ENCODE data around the gene SRP14.

Gene SRP14

DNA sequence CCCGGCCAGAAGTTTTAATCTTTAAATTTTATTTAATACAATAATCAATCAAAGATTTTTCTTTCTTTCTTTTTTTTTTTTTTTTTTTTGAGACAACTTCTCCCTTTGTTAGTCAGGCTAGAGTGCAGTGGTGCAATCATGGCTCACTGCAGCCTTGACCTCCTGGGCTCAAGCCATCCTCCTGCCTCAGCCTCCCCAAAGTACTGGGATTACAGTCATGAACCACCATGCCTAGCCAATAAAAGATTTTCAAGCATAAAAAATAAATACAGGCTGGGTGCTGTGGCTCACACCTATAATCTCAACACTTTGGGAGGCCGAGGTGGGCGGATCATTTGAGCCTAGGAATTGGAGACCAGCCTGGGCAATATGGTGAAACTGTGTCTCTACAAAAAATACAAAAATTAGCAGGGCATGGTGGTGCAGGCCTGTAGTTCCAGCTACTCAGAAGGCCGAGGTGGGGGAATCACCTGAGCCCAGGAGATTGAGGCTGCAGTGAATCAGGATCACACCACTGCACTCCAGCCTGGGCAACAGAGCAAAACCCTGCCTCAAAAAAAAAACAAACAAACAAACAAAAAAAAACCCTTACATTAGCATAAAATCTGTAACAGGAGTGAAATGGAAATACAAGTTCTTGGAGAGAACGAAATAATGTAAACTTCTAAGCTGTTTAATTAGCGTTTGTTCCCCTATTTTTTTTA, 29.1 kb upstream of the SRP14 start:
- DNase-seq (ENCODE audit: low read depth in 2 of 2) = no peak

DNA sequence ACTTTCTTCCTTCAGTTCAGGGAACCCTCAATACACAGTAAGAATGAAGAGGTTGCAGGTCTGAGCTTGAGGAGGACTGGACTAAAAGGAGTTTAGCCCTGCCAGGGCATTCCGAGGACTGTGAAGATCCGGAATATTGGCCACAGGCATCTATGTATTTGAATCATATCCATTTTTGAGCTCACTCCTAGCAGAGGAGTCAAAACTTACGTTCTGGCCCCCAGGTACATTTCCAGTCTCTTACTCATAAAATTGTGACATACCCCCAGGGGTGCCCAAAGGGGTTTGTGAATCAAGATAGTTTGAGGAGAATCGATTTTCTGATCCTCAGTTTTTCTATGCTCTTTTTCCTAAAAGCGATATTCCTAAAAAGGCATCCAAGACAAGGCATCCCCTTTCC, 27.6 kb upstream of the SRP14 start:
- no peak for DNase-seq (ENCODE audit: low read depth in 2 of 2)

DNA sequence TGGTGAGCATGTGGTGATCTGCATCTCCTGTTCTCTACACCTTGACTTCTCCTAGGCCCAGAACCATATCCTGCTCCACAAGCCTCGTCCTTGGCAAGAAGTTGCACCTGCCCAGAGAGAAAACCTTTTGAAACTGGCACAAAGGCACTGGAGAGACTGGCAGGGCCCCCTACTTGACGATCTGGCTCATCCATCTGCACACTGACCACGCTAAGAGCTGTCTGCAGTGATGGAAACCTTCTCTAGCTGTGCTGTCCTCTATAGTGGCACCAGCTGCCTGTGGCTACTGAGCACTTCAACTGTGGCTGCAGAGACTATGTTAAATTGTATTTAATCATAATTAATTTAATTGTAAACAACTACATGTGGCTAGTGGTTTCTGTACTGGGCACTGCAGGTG, 26.2 kb upstream of the SRP14 start:
- DNase-seq (ENCODE audit: low read depth in 2 of 2) = no peak

DNA sequence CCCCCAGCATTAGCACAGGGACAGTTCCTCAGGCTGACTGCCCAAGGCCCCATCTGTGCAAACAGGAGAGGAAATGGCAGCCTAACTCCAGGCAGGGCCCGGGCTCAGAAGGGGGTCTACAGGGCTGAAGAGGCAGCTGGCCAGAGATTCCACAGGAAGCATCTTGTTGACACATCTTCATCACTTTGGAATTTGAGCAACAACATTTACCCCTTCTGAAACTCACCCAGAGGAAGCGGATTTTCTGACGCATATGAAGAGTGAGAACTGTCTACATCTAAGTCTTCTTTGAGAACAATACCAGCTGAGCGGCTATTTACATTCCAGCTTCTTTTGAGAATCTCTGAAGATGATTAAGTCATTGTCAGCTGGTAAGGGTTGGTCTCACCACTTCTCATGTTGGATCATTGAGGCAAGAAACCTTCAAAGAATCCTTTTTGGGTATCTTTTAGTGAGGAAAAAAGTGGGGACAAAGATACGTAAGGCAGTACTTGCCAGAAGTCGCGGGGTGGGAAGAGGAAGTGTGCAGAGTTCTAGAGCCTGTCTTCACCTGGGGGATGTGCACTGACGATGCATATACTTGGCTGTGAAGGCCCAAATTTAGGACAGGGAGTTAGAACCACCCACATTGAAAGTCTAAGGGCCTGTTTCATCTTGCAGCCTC, 25.4 kb upstream of the SRP14 start:
- DNase-seq (ENCODE audit: low read depth in 2 of 2) = no peak

DNA sequence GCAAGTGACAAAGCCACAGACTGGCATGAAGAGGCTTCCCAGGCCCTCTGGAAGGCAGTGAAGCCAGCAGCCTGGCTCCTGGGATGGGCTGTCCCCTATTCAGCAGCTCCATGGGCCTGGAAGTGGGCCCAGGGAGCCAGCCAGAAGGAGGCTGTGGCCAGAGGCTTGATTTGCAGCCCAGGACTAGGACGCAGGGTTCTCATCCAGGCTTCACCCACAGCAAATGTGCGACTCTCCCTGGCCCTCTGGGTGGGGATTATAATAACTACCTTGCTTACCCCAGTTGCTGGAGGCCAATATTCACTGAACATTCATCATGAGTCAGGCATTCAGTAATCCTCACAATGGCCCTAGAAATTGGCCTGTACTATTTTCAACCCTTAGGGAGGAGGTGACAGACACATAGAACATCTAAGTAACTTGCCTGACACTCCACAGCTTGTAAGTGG, 24.6 kb upstream of the SRP14 start:
- DNase-seq (ENCODE audit: low read depth in 2 of 2) = no peak

DNA sequence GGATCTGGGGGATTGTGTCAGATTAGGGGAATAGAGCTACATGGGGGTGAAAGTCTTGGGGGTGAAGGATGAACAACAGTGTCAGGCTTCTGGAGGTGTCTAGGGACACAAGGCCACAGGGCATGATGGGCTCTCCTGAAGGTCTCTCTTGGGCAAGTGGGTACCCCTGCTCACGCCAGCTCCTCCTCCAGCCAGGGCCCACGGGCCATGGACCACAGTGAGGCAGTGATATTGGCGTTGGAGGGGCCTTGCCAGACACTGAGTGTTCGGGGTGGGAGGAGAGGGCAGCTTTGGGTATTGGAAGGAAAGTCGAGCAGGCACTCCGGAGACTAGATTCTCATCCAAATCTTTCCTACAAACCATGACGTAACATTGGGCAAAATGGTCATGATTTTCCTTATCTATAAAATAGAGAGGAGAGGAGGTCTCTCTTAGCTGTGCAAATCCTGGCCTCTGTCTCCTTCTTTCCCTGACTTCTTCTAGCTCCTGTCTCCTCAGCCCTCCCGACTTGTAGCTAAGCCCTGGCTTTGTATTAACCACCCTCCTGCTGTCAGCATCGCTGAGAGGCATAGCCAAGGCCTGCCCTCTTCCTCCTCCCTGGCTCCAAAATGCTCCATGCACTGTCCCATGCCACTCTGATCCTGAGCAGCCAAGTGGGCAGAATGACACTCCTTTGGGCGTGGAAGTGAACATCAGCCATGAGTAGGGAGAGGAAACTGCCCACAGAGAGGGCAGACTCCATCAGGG, 24.0 kb upstream of the SRP14 start:
- no peak for DNase-seq (ENCODE audit: low read depth in 2 of 2)

DNA sequence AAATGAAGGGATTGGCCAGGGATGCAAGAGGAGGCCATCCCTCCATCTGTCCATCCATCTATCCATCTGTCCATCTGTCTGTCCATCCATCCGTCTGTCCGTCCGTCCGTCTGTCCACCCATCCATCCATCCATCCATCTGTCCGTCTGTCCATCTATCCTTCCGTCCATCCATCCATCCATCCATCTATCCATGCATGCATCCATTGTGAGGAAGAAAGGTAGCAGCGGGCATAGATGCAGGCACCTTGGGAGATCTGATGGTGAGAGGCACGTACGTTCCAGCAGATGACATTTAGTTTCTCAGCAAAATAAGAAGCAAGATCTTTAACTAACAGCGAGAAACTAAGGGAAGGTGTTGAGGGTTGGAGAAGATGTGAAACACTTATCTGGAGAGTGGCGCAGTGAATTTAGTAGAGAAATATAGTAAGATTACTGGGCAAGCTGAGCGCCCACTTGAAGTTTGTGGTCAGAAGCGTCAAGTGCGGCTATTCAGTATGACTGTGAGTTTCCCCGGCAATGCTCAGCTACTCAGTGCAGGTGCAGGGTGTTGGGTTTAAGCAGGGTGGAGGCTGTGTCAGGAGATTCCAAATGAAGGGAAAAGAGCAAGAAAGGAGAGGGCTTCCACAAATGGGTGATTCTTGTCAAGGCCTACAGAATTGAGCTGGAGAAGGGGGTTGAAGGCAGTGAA, 22.4 kb upstream of the SRP14 start:
- DNase-seq (ENCODE audit: low read depth in 2 of 2) = no peak

DNA sequence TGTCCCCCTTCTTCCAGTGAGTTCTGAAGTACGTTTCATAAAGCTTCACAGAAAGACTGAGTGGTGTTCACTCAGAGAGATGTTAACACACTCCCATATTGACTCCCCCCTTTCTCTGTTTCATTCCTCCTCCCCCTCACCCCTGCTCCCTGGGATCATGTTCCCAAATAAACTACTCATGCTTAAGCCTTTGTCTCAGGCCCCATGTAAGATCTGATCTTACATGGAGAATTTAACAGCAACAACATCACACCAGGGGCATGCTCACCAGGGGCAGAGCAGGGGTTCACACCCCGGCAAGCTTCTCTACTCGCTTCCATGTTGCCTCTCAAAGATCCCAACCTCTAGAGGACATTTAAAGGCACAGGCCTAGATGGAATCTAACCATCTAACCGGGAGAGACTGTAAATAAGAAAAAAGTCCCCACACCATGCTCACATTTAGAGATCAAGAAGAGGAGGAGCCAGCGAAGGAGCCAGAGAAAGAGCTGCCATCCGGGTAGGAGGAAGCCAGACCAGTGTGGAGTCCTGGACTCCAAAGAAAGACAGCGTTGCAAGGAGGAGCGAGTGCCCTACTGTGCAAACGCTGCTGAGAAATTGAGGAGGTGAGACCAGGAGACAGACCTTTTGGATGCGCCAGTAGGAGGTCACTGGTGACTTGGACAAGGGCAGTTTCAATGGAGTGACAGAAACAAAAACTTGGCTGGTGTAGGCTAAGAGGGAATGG, 21.4 kb upstream of the SRP14 start:
- DNase-seq (ENCODE audit: low read depth in 2 of 2) = no peak

DNA sequence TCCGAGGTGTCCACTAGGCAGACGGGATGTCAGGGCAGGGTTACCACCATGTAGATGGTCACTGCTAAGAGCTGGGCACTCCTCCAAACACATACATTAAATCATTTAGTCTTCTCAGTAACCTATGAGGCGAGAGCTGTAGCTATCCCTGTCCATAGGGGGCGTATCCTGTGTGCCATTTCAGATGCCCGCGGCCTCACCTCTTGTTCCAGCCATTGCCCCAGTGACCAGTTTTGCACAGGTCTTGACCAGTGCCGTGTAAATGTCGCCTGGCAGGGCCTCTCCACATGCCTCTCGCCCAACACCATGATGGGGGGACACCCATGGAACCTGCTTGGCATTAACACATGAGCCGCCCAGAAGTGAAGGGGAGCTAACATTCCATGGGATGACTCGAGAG, 20.8 kb upstream of the SRP14 start:
- DNase-seq (ENCODE audit: low read depth in 2 of 2) = no peak

DNA sequence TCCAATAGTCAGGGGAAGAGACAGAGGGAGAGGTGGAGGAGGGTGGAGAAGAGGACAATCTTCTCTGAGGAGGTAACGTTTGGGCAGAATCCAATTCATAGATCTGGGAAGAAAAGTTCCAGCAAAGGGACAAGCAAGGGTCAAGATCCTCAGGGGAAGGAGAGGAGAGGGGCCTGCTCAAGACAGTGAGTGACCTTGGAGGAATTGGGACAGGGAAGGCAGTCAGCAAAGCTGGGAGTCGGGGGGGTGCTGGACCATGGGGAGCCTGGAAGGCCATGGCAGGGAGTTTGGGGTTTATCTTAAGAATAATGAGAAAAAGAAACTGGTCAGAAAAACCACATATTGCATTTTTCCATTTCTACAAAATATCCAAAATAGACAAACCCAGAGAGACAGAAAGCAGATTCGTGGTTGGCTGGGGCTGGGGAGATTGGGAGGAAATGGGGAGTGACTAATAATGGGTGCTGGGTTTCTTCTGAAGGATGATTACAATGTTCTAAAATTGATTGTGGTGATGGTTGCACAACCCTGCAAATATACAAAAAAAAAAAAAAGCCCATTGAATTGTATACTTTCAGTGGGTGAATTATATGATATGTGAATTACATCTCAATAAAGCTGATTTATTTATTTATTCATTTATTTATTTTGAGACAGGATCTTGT, 19.6 kb upstream of the SRP14 start:
- DNase-seq (ENCODE audit: low read depth in 2 of 2) = no peak

DNA sequence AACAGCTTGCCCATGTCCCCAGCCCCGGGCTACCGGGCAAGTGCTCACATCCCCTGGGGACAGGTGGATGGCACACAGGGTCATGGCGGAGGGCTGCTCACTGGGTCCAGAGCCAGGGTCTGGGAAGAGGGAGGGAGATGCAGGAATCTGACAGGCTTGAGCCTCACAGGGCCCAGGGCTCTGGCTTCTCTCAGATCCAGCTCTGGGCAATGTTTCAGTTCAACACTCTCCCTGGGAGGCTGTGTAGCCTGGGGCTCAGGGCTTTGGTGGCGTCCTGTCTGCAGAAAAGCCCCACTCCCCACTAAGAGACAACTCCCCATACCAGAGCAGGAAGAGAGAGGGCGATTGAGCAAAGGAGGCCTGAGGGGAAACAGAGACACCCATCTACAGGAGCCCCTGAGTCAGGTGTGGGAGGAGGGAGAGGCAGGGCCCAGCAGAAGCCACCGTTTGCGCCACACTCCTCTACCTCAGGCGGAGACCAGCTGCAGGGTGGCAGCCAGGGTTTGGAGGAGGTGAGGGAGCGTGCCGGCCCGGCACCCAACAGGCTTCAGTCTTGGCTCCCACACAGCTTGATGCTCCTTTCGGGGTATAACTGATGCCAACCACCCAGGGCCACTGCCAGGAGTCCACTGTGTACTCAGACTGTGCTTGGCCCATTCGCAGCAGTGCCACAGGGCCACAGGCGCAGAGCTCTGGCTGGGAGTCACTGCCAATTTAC, 16.8 kb upstream of the SRP14 start:
- no peak for DNase-seq (ENCODE audit: low read depth in 2 of 2)

DNA sequence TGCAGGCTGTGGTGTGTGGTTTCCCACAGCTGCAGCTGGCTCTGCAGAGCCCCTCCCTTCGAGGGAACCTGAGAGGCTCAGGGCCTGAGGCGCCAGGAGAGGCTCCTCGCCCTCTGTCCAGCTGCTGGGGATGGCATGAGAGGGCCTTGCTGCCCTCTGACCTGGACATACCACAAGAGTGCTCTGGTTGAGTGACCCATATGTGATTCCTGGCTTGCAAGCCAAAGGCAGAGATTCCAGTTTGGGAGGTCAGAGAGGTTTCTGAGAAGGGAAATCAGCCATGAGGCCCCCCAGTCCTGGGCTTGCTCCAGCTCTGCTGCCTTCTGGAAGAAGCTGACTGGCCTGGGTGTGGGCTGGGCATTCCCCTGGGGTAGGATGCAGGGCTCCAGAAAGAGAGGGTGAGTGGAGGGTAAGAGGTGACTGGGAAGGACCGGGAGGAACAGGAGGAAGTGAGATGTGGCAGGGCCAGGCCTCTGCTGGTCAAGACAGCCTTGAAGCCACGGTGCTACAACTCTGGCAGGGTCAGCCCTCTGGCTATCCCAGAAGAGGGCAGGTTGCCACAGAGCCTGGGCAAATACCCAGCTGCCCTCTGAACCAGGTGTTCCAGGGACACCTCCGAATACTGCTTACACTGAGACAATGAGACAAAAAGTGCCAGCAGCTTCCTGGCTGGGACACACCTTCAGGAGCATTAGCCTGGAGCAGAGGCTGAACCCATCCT, 16.0 kb upstream of the SRP14 start:
- no peak for DNase-seq (ENCODE audit: low read depth in 2 of 2)

DNA sequence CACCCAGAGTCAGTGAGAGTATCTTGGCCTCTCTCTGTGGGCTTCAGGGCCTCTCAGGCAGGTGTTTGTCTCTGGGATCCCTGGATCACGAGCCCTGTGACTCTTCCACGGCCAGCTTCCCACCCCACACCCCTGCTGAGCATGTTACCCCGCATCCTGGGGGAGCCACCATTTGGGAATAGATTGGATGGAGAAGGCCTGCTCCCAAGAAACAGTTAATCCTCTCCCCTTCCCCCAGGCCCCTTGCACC, 15.5 kb upstream of the SRP14 start:
- DNase-seq (ENCODE audit: low read depth in 2 of 2) = no peak

DNA sequence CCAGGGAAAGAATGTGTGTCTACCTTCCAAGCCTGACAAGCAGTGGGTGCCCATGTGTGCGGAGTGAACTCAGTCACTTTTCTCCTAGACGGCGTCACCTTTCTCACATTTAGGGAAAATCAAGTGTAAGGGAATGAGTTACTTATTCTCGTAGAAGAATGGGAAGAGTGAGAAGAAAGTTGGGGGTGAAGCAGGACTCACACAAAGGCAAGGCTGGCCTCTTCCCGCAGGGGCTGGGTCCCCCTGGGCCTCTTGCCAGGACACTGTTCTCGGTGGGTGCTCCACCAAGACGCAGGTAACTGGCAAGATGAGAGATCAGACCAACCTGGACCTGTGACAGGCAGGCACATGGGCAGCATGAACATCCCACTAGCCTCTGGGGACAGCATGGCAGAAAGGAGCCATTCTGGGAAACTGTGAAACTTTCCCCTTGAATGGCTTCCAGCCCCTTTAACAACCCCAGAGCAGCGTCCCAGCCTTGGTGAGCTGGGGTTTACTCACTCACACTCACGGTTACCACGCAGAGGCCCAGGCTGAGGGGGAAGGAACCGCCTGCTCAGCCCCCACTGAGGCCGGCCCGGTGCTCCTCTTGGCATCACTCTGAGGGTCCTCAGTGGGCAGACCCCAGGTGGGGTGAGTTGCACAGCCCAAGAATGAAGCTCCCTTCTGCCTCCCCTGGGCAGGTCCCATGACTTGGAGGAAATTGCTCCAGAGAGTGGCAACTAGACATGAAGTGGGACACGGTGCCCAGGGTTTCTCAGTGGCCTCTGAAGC, 15.0 kb upstream of the SRP14 start:
- no peak for DNase-seq (ENCODE audit: low read depth in 2 of 2)

DNA sequence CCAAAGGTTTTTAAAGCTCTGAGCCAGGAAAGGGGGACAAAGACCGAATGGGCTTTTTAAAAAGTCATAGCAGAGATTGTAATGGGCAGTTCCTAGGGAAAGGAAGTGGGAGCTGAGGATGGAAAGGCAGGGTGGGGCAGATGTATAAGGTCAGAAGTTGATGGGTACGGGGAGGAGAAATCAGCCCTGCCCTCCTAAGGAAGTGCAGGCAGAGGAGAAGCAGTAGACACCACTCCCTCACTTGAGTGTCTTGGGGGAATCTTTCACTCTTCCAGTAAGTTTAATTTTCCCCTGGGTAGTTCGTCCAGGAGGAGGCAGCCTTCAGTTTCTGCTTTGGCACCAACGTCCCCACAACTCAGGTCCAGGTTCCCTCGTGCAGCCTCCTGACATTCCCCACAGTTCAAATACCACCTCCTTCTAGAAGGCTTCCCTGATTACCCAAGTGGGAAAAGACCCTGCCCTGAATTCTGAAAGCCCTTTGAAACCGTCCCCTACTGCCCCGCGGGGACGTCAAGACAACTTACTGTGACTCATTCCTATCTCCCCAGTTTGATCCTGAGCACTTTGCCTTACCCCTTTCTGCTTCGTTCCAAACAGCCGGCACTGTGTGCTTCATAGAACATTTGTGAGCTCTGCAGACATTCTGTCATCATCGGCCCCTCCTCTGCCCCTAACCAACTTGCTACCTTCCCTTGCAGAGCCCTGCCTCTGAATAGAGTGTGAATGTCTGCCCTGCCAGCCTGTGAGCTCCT, 14.3 kb upstream of the SRP14 start:
- DNase-seq (ENCODE audit: low read depth in 2 of 2) = no peak

DNA sequence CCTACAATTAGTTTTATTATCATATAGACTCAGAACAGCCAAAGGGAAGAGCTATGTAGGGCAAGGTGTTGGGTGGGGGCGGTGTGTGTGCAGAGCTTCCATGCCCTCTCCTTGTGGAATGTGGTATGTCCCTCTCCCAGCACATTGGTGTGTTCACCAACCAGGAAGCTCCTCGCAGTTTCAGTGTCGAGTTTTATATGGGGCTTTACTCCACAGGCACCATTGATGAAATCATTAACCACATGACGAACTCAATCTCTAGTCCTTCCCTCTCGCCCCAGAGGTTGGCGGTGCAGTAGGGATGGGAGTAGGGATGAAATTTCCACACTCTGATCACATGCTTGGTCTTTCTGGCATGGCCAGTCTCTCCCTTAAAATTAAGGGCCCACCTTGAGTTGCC, 13.6 kb upstream of the SRP14 start:
- DNase-seq (ENCODE audit: low read depth in 2 of 2) = no peak

DNA sequence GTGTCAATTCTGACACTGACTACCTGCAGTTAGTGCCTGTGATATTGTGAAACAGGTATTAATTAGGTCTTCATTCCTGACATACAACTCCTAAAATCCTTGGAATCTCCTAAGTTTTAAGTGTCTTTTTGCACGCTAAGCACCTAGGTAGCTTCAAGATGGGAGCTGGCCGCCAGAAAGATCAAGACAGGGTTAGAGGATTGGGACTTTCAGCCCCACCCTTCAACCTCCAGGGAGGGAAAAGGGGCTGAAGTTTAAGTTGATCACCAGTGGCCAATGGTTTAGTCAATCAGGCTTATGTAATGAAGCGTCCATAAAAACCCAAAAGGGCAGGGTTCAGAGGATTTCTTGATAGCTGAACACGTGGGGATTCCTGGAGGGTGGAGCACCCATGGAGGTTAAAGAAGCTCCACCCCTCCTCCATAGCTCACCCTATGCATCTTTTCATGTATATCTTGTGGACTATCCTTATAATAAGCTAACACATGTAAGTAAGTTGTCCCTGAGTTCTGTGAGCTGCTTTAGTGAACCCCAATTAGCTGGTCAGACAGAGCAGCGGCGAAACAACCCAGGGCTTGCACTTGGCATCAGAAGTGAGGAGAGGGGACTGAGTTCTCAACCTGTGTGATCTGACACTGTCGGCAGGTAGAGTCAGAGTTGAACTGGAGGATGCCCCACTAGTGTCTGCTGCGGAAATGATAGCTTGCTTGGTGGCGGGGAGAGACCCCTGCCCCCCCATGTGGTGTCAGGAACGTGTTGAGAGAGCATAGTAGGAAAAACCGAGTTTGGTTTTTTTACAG, 12.8 kb upstream of the SRP14 start:
- no peak for DNase-seq (ENCODE audit: low read depth in 2 of 2)

Data from stimulated activated CD8-positive, alpha-beta memory T cell treated with anti-CD3 and anti-CD28 coated beads, Interleukin-15, amount 100 ng/mL, for 48 hours (primary cell).